Measurements from ENCODE around the gene BET1. TPM values are rescaled to one million over a fixed set of nuclear protein-coding genes. Genes with fewer than 3 reads are reported as not detected.
"Not testable (repeated sequence)": the region's sequence is repeated elsewhere in the genome, so short reads cannot be mapped to it uniquely, and the experiment has no call there.

Gene BET1
- total RNA-seq, 1 experiment from 2014 or later = 38.2 TPM

- no peak overlapping the region for H3K27ac ChIP-seq
- peaks cover under 1% of the 10 kb centered on the region; the same call in 1 of the 2 replicates for H3K9me3 ChIP-seq (replicated peaks)
- DNase-seq = no peak
- no peaks in the 10 kb centered on the region for H3K36me3 ChIP-seq
- no peak overlapping the region for H3K4me3 ChIP-seq
- H3K27me3 ChIP-seq = no peaks in the 10 kb centered on the region
- H3K4me1 ChIP-seq = peaks cover 9% of the 10 kb centered on the region; the same call in 1 of the 2 replicates
These were observed 27.7 kb upstream of the BET1 start for GRCh38 chr7:94031865-94032264.

DNA sequence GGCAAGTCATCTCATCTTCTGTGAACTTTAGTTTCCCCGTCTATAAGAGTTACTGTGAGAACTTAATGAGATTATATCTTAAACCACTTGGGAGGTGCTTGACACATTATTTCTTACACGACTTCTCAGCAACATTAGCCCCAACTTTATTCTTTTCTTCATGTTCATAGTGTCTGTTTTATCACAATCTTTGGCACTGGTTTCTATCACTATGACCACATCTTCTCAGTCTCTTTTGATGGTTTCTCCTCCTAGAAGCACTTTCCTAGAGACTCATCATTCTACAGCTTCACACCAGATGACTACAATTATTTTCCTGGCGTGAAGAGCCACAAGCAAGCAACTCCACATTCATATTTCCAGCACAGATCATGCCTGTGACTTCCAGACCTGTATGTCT lies 26.5 kb upstream of the BET1 start:
- Histone ChIP-seq H3K9me3 (replicated peaks) (peaks cover 4% of the 10 kb centered on the region; the same call in 1 of the 2 replicates), H3K27ac (no peak overlapping the region), H3K27me3 (no peaks in the 10 kb centered on the region), H3K4me3 (no peak overlapping the region), H3K36me3 (no peaks in the 10 kb centered on the region), H3K4me1 (peaks cover 9% of the 10 kb centered on the region; the same call in 1 of the 2 replicates)
- no peak for DNase-seq

DNA sequence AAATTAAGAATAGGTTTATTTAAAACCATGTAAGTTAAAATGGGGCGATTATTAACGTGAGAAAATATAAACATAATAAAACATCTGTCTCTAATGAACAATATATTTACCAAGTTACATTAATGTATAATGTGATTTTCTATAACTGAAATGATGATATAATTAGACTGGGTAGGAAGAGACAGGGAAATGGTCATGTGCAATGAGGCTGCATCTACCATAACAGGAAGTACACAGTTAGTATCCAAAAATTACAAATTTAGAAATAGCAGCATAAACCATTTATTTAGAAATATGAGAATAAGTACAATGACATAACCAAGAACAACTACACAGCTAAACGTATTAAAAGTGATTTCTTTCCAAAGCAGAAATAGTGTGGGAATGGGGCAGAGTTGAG lies 25.8 kb upstream of the BET1 start:
- DNase-seq = no peak
- Histone ChIP-seq H3K4me3 (no peak overlapping the region), H3K36me3 (no peaks in the 10 kb centered on the region), H3K4me1 (peaks cover 9% of the 10 kb centered on the region; the same call in 1 of the 2 replicates), H3K27ac (no peak overlapping the region), H3K9me3 (replicated peaks) (peaks cover 4% of the 10 kb centered on the region; the same call in 1 of the 2 replicates), H3K27me3 (no peaks in the 10 kb centered on the region)

DNA sequence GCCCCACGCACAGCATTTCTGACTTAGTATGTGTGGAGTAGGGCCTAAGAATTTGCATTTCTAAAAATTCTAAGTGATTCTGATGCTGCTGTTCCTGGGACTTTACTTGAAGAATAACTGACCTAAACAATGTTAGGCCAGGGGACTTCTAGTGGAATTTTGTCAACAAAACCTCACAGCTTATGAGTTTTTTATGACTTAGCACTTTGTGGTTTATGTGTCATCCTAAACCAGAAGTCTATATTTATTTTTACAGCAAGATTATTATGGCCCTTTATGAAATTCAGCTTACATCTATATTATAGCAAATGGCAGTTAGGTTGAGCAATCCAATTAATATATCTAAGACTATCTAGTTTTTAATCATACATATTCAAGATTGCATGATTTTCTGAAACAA lies 24.6 kb upstream of the BET1 start:
- H3K4me1 ChIP-seq = peaks cover 9% of the 10 kb centered on the region; the same call in 1 of the 2 replicates
- no peak for DNase-seq

GRCh38 chr7:94026619-94027018 lies 22.5 kb upstream of the BET1 start:
- H3K27me3 ChIP-seq; H3K4me3 ChIP-seq; H3K36me3 ChIP-seq; H3K9me3 ChIP-seq (replicated peaks); H3K4me1 ChIP-seq; H3K27ac ChIP-seq; DNase-seq: not testable (repeated sequence)

More for the DNA sequence above, 24.6 kb upstream of the BET1 start:
- Histone ChIP-seq H3K27ac (no peak overlapping the region), H3K9me3 (replicated peaks) (peaks cover 4% of the 10 kb centered on the region; the same call in 1 of the 2 replicates), H3K4me3 (no peak overlapping the region), H3K36me3 (no peaks in the 10 kb centered on the region), H3K27me3 (no peaks in the 10 kb centered on the region)

GRCh38 chr7:94022550-94022949 lies 18.4 kb upstream of the BET1 start:
- DNase-seq = peak; percentile 17 to 38
- no peak overlapping the region for H3K27ac ChIP-seq
- no peaks in the 10 kb centered on the region for H3K36me3 ChIP-seq
- H3K27me3 ChIP-seq = no peaks in the 10 kb centered on the region
- no peak overlapping the region for H3K4me3 ChIP-seq
- no peaks in the 10 kb centered on the region for H3K4me1 ChIP-seq
- peaks cover 4% of the 10 kb centered on the region for H3K9me3 ChIP-seq (replicated peaks)

DNA sequence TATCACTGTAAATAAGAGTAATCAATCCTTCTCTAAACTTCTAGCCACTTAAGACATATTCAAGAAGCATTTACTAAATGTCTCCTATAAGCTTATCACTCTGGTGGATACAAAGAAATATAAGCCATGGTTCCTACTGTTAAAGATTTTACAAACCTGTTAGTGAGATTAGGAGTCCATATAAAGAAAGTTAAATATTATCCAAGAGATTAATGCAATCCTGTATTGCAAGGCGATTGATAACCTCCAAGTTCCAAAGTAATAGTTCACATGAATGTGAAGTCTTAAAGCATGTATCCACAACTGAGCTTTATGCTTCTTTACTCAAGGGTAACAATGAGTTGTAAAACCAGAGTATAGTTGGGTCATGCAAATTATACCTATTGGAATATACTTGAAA lies 12.6 kb upstream of the BET1 start:
- no peak for DNase-seq
- H3K4me3 ChIP-seq = no peak overlapping the region
- no peak overlapping the region for H3K27ac ChIP-seq
- no peaks in the 10 kb centered on the region for H3K27me3 ChIP-seq
- H3K9me3 ChIP-seq (replicated peaks) = peaks cover 4% of the 10 kb centered on the region; the same call in 1 of the 2 replicates
- H3K4me1 ChIP-seq = no peaks in the 10 kb centered on the region
- H3K36me3 ChIP-seq = no peaks in the 10 kb centered on the region

DNA sequence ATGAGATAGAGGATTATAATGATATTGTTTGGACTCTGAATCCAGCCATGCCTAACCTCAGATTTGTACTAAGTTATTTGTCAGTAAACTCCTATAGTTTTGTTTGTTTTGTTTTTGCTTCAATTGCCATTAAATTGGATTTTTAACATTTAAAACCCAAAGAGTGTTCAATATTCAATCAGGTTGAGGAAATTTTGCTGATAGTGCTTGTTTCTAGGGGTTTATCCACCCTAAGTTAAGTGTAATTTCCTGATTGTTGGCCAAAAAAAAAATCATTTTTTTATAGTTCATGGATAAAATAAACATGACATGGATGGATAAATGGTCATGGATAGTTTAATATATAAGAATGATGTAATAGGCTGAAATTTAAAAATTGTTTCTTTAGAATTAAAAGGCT lies 11.4 kb upstream of the BET1 start:
- H3K27me3 ChIP-seq = no peaks in the 10 kb centered on the region
- no peaks in the 10 kb centered on the region for H3K4me1 ChIP-seq
- H3K4me3 ChIP-seq = no peak overlapping the region
- DNase-seq = no peak
- H3K36me3 ChIP-seq = no peaks in the 10 kb centered on the region
- no peak overlapping the region for H3K27ac ChIP-seq
- peaks cover 4% of the 10 kb centered on the region; the same call in 1 of the 2 replicates for H3K9me3 ChIP-seq (replicated peaks)

- no peaks in the 10 kb centered on the region for H3K4me1 ChIP-seq
- no peak overlapping the region for H3K4me3 ChIP-seq
- H3K27ac ChIP-seq = no peak overlapping the region
- H3K9me3 ChIP-seq (replicated peaks) = 0 out of 2 replicates have a peak, but pooled peaks cover 4% of the 10 kb centered on the region
- DNase-seq = no peak
- H3K27me3 ChIP-seq = no peaks in the 10 kb centered on the region
- H3K36me3 ChIP-seq = no peaks in the 10 kb centered on the region
These were observed 8.6 kb upstream of the BET1 start for GRCh38 chr7:94012746-94013145.

- H3K4me3 ChIP-seq = no peak overlapping the region
- H3K27me3 ChIP-seq = no peaks in the 10 kb centered on the region
- DNase-seq = no peak
- H3K36me3 ChIP-seq = no peaks in the 10 kb centered on the region
- 0 out of 2 replicates have a peak, but pooled peaks cover 4% of the 10 kb centered on the region for H3K9me3 ChIP-seq (replicated peaks)
- H3K4me1 ChIP-seq = no peaks in the 10 kb centered on the region
- no peak overlapping the region for H3K27ac ChIP-seq
These were observed 7.7 kb upstream of the BET1 start for GRCh38 chr7:94011714-94012353.

DNA sequence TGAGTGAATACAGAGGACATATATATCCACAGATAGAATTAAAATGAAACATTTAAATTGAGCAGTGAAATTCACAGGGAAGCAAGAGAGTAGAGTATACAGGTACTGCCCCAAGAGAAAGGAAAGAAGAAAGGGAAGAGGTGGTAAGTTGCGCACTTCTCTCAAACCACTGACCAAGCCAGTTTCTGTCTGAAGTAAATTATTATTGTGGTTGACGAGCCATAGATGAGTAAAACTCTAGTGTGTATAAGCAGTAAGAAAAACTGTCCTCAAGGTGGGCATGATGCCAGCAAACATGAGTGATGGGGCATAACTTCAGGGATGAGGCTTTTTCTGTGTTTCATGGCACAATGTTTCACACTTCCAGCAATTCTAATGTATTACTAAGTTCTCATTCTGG lies 4.4 kb upstream of the BET1 start:
- Histone ChIP-seq H3K4me1 (no peaks in the 10 kb centered on the region), H3K9me3 (replicated peaks) (no peaks in the 10 kb centered on the region), H3K36me3 (no peaks in the 10 kb centered on the region), H3K27ac (no peak overlapping the region), H3K4me3 (no peak overlapping the region), H3K27me3 (no peaks in the 10 kb centered on the region)
- no peak for DNase-seq

- H3K9me3 ChIP-seq (replicated peaks) = no peaks in the 10 kb centered on the region
- H3K27me3 ChIP-seq = no peaks in the 10 kb centered on the region
- H3K27ac ChIP-seq = no peak overlapping the region
- no peaks in the 10 kb centered on the region for H3K4me1 ChIP-seq
- no peak overlapping the region for H3K4me3 ChIP-seq
- no peak for DNase-seq
- H3K36me3 ChIP-seq = no peaks in the 10 kb centered on the region
These were observed 1.6 kb upstream of the BET1 start for GRCh38 chr7:94005753-94006152.

GRCh38 chr7:94003446-94004023 lies 620 bp downstream of the BET1 start:
- DNase-seq = no peak
- Histone ChIP-seq H3K4me1 (no peaks in the 10 kb centered on the region), H3K27ac (peak overlapping the region; percentile 51), H3K9me3 (replicated peaks) (no peaks in the 10 kb centered on the region), H3K36me3 (peaks cover 5% of the 10 kb centered on the region; the same call in 1 of the 2 replicates), H3K4me3 (peak overlapping the region; percentile 77), H3K27me3 (no peaks in the 10 kb centered on the region)

- Histone ChIP-seq H3K4me1 (no peaks in the 10 kb centered on the region), H3K4me3 (no peak overlapping the region), H3K9me3 (replicated peaks) (no peaks in the 10 kb centered on the region), H3K36me3 (peaks cover 7% of the 10 kb centered on the region; the same call in 1 of the 2 replicates), H3K27ac (no peak overlapping the region), H3K27me3 (no peaks in the 10 kb centered on the region)
- no peak for DNase-seq
These were observed 2.8 kb downstream of the BET1 start for GRCh38 chr7:94001396-94001795.

- H3K4me1 ChIP-seq = no peaks in the 10 kb centered on the region
- no peaks in the 10 kb centered on the region for H3K9me3 ChIP-seq (replicated peaks)
- no peak overlapping the region for H3K27ac ChIP-seq
- no peak overlapping the region for H3K4me3 ChIP-seq
- DNase-seq = no peak
- H3K27me3 ChIP-seq = no peaks in the 10 kb centered on the region; the same call in 1 of the 2 replicates
- peaks cover 25% of the 10 kb centered on the region for H3K36me3 ChIP-seq
These were observed 6.3 kb downstream of the BET1 start for GRCh38 chr7:93997868-93998267.

All from SJCRH30 (cell line).